HepG2 (cell line): ENCODE results near the gene PDRG1.

Experiments
- EP300 ChIP-seq, 3 experiments: sonication (generic) in 1 of 3; formaldehyde crosslinking in 1 of 3; IDR thresholded peaks; 2 replicates each; pipeline versions ENCODE4 v1.5.1 to v1.6.1; 2011 to 2020; ENCODE audit warnings: low read depth in 2 of 3, low read length in 2 of 3, borderline replicate concordance in 1 of 3, improper control_type of control experiment in 1 of 3, mild to moderate bottlenecking in 1 of 3, missing genetic modification reagents in 1 of 3, moderate library complexity in 1 of 3
- POLR2AphosphoS5 ChIP-seq: IDR thresholded peaks from 2 replicates; pipeline ENCODE4 v1.6.1; 2012; ENCODE audit warnings: low read depth, low read length

GRCh38 chr20:31936420-31936819 is 15.4 kb downstream of the PDRG1 start:
- no peak for TF ChIP-seq EP300 (IDR thresholded peaks at IDR 0.05; ENCODE audit: low read depth in 2 of 2, low read length in 2 of 2)
- TF ChIP-seq EP300 (CRISPR knock-in tag; IDR thresholded peaks at IDR 0.05; ENCODE audit: borderline replicate concordance) = no peak
- TF ChIP-seq POLR2AphosphoS5 = no peak
